ENCODE data around the gene CDNF. TPM values are rescaled to one million over a fixed set of nuclear protein-coding genes. Genes with fewer than 3 reads are reported as not detected.

Gene CDNF
- total and polyA plus RNA-seq, 2 donors (not counting 3 experiments of a cell fraction or from before 2014, with no cell fraction given), result 0.40 to 0.58 TPM

GRCh38 chr10:14836208-14836607, 1.6 kb downstream of the CDNF start:
- no peaks in the 10 kb centered on the region for H3K9me1 ChIP-seq (replicated peaks; ENCODE audit: control insufficient read depth, extremely low read depth, insufficient read depth, low read length)
- no peaks in the 10 kb centered on the region for H3K36me3 ChIP-seq (ENCODE audit: control insufficient read depth in 2 of 2, extremely low read depth in 1 of 2, insufficient read depth in 2 of 2, low read length in 2 of 2)
- no peaks in the 10 kb centered on the region for H3K9me3 ChIP-seq (replicated peaks; ENCODE audit: control insufficient read depth, insufficient read depth, low read length)
- H3K4me2 ChIP-seq (ENCODE audit: insufficient read depth, low read length), result no peak overlapping the region
- FAIRE-seq (no peak), DNase-seq (ENCODE audit: low read depth, low spot score) (no peak)
- intact Hi-C loops (cut with micrococcal nuclease) (loop anchor here (5.0 kb wide), 1 partner anchor 299 kb away; no protein-coding TSS in a partner anchor), dilution Hi-C loops (cut with MboI; ENCODE audit: extremely low pct_ligation_motif_present, low sequenced_read_pairs) (no loop called here)
- H3K9ac ChIP-seq (replicated peaks; ENCODE audit: extremely low read depth, insufficient read depth, low read length), result no peak overlapping the region
- H3K79me2 ChIP-seq (ENCODE audit: control insufficient read depth, insufficient read depth, low read length), result peaks cover 22% of the 10 kb centered on the region
- no TSS peak for BruUV-seq (replicated peaks)
- CTCF ChIA-PET, result interaction anchor here (0.9 to 3.8 kb wide), 3 partner anchors 13 to 299 kb away, joined by 3 to 23 read pairs (median 16); partner anchors contain the start of gene SUV39H2
- H4K20me1 ChIP-seq (replicated peaks; ENCODE audit: control insufficient read depth, extremely low read depth, insufficient read depth, low read length), result no peaks in the 10 kb centered on the region
- H3K4me1 ChIP-seq (ENCODE audit: control insufficient read depth, extremely low read depth, insufficient read depth, low read length), result peaks cover 11% of the 10 kb centered on the region
- TF ChIP-seq, protein P1, sequence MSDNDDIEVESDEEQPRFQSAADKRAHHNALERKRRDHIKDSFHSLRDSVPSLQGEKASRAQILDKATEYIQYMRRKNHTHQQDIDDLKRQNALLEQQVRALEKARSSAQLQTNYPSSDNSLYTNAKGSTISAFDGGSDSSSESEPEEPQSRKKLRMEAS (IDR thresholded peaks at IDR 0.05; ENCODE audit: insufficient read depth, insufficient read length), result no peak
- TF ChIP-seq EZH2 (IDR thresholded peaks at IDR 0.05; ENCODE audit: borderline replicate concordance, low read depth, low read length, severe bottlenecking) (no peak), POLR2A (IDR thresholded peaks at IDR 0.05; ENCODE audit: low read depth, low read length) (no peak), FOS (IDR thresholded peaks at IDR 0.05; ENCODE audit: borderline replicate concordance, insufficient read depth, low read length) (no peak), MYC (IDR thresholded peaks at IDR 0.05; ENCODE audit: low read depth, low read length) (no peak), JUN (IDR thresholded peaks at IDR 0.05; ENCODE audit: borderline replicate concordance, insufficient read depth, insufficient read length, low read depth) (no peak), POLR2AphosphoS5 (IDR thresholded peaks at IDR 0.05; ENCODE audit: insufficient read depth, low read depth, low read length) (no peak), GATA2 (IDR thresholded peaks at IDR 0.05; ENCODE audit: insufficient read depth, insufficient read length, low read depth, low read length) (no peak)
- TF ChIP-seq, protein P2, sequence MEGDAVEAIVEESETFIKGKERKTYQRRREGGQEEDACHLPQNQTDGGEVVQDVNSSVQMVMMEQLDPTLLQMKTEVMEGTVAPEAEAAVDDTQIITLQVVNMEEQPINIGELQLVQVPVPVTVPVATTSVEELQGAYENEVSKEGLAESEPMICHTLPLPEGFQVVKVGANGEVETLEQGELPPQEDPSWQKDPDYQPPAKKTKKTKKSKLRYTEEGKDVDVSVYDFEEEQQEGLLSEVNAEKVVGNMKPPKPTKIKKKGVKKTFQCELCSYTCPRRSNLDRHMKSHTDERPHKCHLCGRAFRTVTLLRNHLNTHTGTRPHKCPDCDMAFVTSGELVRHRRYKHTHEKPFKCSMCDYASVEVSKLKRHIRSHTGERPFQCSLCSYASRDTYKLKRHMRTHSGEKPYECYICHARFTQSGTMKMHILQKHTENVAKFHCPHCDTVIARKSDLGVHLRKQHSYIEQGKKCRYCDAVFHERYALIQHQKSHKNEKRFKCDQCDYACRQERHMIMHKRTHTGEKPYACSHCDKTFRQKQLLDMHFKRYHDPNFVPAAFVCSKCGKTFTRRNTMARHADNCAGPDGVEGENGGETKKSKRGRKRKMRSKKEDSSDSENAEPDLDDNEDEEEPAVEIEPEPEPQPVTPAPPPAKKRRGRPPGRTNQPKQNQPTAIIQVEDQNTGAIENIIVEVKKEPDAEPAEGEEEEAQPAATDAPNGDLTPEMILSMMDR (IDR thresholded peaks at IDR 0.05; ENCODE audit: extremely low read depth in 1 of 2, insufficient read depth in 1 of 2, low read depth in 1 of 2, low read length in 2 of 2), result no peak
- no peak overlapping the region for H3K4me3 ChIP-seq (replicated peaks in 1 of 3; ENCODE audit: insufficient read depth in 1 of 3, low read depth in 1 of 3, low read length in 3 of 3)
- POLR2A ChIA-PET, result no interaction called here
- no peaks in the 10 kb centered on the region for H3K27me3 ChIP-seq (ENCODE audit: control insufficient read depth in 2 of 2, insufficient read depth in 2 of 2, low read length in 2 of 2)
- no peak overlapping the region for H3K27ac ChIP-seq (ENCODE audit: insufficient read depth, low read depth, low read length)
- no peak overlapping the region for H2AFZ ChIP-seq (ENCODE audit: low read depth, low read length)
